Lung (tissue), 12 donors: ENCODE results near the gene CACNA1E. TPM values are rescaled to one million over a fixed set of nuclear protein-coding genes. Genes with fewer than 3 reads are reported as not detected.

Experiments
- ATAC-seq: fragments of 200-7000 bp; cut with Tn5 transposase; one replicate; pipeline ENCODE4 v1.9.1; 2020; ENCODE audit warnings: moderate number of reproducible peaks; ENCODE audit not compliant: insufficient read depth, low FRiP score
- DNase-seq, 3 donors: peaks; one replicate each; pipeline ENCODE4 v3.0.0-alpha.2; 2013 to 2017
- H3K27ac ChIP-seq, 2 donors: one replicate each; pipeline ENCODE4 v1.5.1; 2013; ENCODE audit warnings: mild to moderate bottlenecking in 2 of 2, moderate library complexity in 2 of 2, control low read depth in 1 of 2, inconsistent platforms in 1 of 2, low read depth in 1 of 2, low read length in 1 of 2
- H3K27me3 ChIP-seq, 3 donors: one replicate each; pipeline ENCODE4 v1.5.1; 2013; ENCODE audit warnings: low read length in 2 of 3; ENCODE audit not compliant: control insufficient read depth in 3 of 3, insufficient read depth in 3 of 3
- H3K36me3 ChIP-seq, 4 donors: one replicate each; pipeline ENCODE4 v1.5.1; 2013; ENCODE audit warnings: low read length in 4 of 4, mild to moderate bottlenecking in 1 of 4, moderate library complexity in 1 of 4; ENCODE audit not compliant: control insufficient read depth in 4 of 4, insufficient read depth in 4 of 4
- H3K4me1 ChIP-seq, 5 donors: one replicate each; pipeline ENCODE4 v1.5.1; 2013; ENCODE audit warnings: low read length in 5 of 5, mild to moderate bottlenecking in 2 of 5, moderate library complexity in 1 of 5; ENCODE audit not compliant: control insufficient read depth in 5 of 5, insufficient read depth in 5 of 5
- H3K4me3 ChIP-seq: one replicate; pipeline ENCODE4 v1.5.1; 2013; ENCODE audit warnings: mild to moderate bottlenecking, control low read depth, moderate library complexity
- H3K9ac ChIP-seq, 2 donors: one replicate each; pipeline ENCODE4 v1.5.1; 2013; ENCODE audit warnings: low read length in 2 of 2, control low read depth in 1 of 2; ENCODE audit not compliant: insufficient read depth in 1 of 2
- H3K9me3 ChIP-seq, 4 donors: one replicate each; pipeline ENCODE4 v1.5.1; 2013; ENCODE audit warnings: low read length in 3 of 4, mild to moderate bottlenecking in 1 of 4, moderate library complexity in 1 of 4; ENCODE audit not compliant: control insufficient read depth in 4 of 4, insufficient read depth in 3 of 4
- WGBS, 2 donors: extraction: QIAGEN DNeasy Blood & Tissue Kit; methylation state at CpG; one replicate each; pipeline ENCODE4 v1.1.7; 2013; 5-methylcytosine and 5-hydroxymethylcytosine counted together
- polyA plus RNA-seq, 2 donors: library from polyadenylated mRNA; stranded (reverse); fragments of 200-250 nt; gene quantifications; one replicate each; pipeline ENCODE4 v1.2.1, GENCODE V29; 2013
- total RNA-seq, 2 donors: library from RNA; depleted of rRNA in 1 of 2; stranded (reverse); fragments of >200 nt in 1 of 2; gene quantifications; one replicate each; pipeline ENCODE4 v1.2.1, GENCODE V29; 2014 to 2021
- TF ChIP-seq, protein P1 (sequence below): IDR thresholded peaks from 2 replicates; pipeline ENCODE4 v1.5.1; 2012; ENCODE audit warnings: mild to moderate bottlenecking; ENCODE audit errors: control extremely low read depth, extremely low read depth
- donor health status: control.
- donor health status: control.
- donor health status: Bipolar disorder and iron deficiency.
- donor health status: healthy.
- donor health status: DM: yes; HTN: yes; CAD: no.

The CACNA1E gene
- total and polyA plus RNA-seq, 4 donors: 0.02 to 1.4 (median 0.80) TPM

DNA sequence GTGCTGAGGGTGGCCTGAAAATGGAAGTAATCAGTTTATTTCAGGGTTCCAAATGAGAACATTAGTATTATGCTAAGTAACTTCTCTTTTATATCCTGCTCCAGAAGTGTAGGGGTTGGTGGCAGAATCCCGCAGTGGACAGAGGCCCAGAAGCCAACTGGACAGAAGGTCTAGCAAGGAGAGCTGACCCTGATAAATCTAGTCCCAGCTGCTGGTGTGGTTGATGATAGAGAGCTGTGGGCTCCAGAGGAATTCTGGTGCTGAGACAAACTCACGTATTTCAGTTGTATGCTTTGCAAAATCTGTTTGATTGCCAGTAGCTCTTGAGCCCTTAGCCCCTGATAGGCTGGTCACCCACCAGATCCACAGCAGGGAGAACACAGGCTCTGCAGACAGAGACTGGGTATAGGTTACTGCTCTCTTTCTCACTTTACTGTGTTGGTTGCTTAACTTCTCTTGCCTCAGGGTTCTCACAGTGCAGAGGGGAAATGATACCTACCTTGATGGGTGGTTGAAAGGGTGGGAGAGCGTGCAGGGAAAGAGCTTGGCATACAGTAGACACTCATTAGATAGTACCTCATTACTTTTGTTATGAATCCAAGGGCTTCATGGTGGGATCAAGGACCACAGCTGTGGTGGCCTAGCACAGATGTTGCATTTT lies 29.6 kb upstream of the CACNA1E start:
- H3K9ac ChIP-seq: no peak overlapping the region
- no peak overlapping the region for H3K4me3 ChIP-seq
- H3K27me3 ChIP-seq: no peaks in the 10 kb centered on the region
- H3K27ac ChIP-seq: no peak overlapping the region
- 65 to 75% methylated on average over 3 of the region's 3 CpGs for WGBS, 2 donors
- H3K9me3 ChIP-seq: peaks cover 0 to 9% (median 1%) of the 10 kb centered on the region in 4 donors
- DNase-seq (no peak), ATAC-seq (no peak)
- peaks cover 0 to 3% (median 0%) of the 10 kb centered on the region in 5 donors for H3K4me1 ChIP-seq
- no peaks in the 10 kb centered on the region for H3K36me3 ChIP-seq
- TF ChIP-seq, protein P1, sequence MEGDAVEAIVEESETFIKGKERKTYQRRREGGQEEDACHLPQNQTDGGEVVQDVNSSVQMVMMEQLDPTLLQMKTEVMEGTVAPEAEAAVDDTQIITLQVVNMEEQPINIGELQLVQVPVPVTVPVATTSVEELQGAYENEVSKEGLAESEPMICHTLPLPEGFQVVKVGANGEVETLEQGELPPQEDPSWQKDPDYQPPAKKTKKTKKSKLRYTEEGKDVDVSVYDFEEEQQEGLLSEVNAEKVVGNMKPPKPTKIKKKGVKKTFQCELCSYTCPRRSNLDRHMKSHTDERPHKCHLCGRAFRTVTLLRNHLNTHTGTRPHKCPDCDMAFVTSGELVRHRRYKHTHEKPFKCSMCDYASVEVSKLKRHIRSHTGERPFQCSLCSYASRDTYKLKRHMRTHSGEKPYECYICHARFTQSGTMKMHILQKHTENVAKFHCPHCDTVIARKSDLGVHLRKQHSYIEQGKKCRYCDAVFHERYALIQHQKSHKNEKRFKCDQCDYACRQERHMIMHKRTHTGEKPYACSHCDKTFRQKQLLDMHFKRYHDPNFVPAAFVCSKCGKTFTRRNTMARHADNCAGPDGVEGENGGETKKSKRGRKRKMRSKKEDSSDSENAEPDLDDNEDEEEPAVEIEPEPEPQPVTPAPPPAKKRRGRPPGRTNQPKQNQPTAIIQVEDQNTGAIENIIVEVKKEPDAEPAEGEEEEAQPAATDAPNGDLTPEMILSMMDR: no peak

DNA sequence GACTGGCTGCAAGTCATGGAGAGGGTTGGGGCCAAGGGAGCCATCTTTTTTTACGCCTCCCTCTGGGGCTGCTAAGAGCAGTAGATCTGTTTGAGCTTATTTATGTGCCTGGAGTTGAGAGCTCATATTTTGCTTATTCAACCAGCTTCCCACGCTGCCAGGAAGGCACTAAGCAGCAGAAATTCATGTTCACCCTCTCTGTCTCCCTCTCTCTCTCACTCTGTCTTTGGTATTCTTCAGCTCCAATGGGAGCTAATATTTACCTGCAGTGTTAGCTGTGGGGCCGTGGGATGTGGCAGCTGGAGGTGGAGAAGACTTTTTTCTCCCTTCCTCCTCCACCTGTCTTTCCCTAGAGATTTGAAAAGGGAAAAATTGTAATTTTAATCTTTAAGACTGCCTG lies 26.8 kb upstream of the CACNA1E start:
- TF ChIP-seq, protein P1: no peak
- peaks cover 0 to 12% (median 1%) of the 10 kb centered on the region in 4 donors for H3K9me3 ChIP-seq
- H3K36me3 ChIP-seq: no peaks in the 10 kb centered on the region
- no peak overlapping the region for H3K27ac ChIP-seq
- ATAC-seq (no peak), DNase-seq (no peak)
- WGBS, 2 donors: 64 to 70% methylated on average over 3 of the region's 3 CpGs
- no peak overlapping the region for H3K4me3 ChIP-seq
- H3K4me1 ChIP-seq: peaks cover 0 to 3% (median 0%) of the 10 kb centered on the region in 5 donors
- H3K27me3 ChIP-seq: no peaks in the 10 kb centered on the region
- H3K9ac ChIP-seq: no peak overlapping the region

DNA sequence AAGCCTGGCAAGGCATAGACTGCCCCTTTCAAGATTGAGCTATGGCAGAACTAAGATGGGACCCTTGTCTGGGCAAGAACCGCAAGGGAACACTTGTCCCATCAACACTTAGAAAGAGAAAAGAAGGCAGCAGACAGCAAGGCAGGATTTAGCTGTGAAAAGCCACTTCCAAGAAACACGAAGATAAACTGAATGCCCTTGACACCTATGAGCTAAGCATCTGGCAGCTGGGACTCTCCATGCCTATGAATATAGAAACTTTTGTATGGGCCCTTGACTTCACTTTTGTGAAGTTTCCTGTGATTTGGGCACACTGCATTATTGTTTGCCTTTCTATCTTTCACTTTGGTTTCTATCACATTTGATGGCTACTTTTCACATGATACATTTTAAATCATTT lies 24.9 kb upstream of the CACNA1E start:
- H3K27me3 ChIP-seq: peaks cover 0 to 2% (median 0%) of the 10 kb centered on the region in 3 donors
- TF ChIP-seq, protein P1: no peak
- no peak overlapping the region for H3K9ac ChIP-seq
- no peaks in the 10 kb centered on the region for H3K36me3 ChIP-seq
- no peak for DNase-seq
- H3K4me1 ChIP-seq: no peaks in the 10 kb centered on the region
- no peak overlapping the region for H3K4me3 ChIP-seq
- ATAC-seq: no peak
- H3K27ac ChIP-seq: no peak overlapping the region
- peaks cover 0 to 12% (median 1%) of the 10 kb centered on the region in 4 donors for H3K9me3 ChIP-seq
- WGBS, 2 donors: 81 to 85% methylated on average over 2 of the region's 2 CpGs
